Esophagus squamous epithelium (tissue), 4 donors: ENCODE data around the gene AIF1L.

Source experiments
- CTCF ChIP-seq, 6 experiments: fragments of 450-650 bp in 4 of 6; fragments of 200-600 bp in 2 of 6; sonication (generic) in 2 of 6; IDR thresholded peaks; one replicate each; pipeline ENCODE4 v1.5.1; 2016 to 2019; ENCODE audit warnings: antibody characterized with exemption in 6 of 6, mild to moderate bottlenecking in 4 of 6, moderate library complexity in 4 of 6
- POLR2A ChIP-seq, 4 donors: fragments of 450-650 bp; IDR thresholded peaks; one replicate each; pipeline ENCODE4 v1.6.1; 2017; ENCODE audit warnings: antibody characterized with exemption in 4 of 4, mild to moderate bottlenecking in 4 of 4, moderate library complexity in 3 of 4

GRCh38 chr9:131153595-131153994 lies 57.3 kb downstream of the AIF1L start:
- TF ChIP-seq CTCF (IDR thresholded peaks at IDR 0.05), result no peak
- TF ChIP-seq POLR2A (IDR thresholded peaks at IDR 0.05), result no peak
